HepG2 (cell line): ENCODE results near the gene EPHA2. TPM values are rescaled to one million over a fixed set of nuclear protein-coding genes. Genes with fewer than 3 reads are reported as not detected.

ENCODE experiments used
- EP300 ChIP-seq, 3 experiments: sonication (generic) in 1 of 3; formaldehyde crosslinking in 1 of 3; IDR thresholded peaks; 2 replicates each; pipeline versions ENCODE4 v1.5.1 to v1.6.1; 2011 to 2020; ENCODE audit warnings: low read depth in 2 of 3, low read length in 2 of 3, borderline replicate concordance in 1 of 3, improper control_type of control experiment in 1 of 3, mild to moderate bottlenecking in 1 of 3, missing genetic modification reagents in 1 of 3, moderate library complexity in 1 of 3
- GZF1 ChIP-seq: sonication (generic); formaldehyde crosslinking; IDR thresholded peaks from 2 replicates; pipeline ENCODE4 v1.5.1; 2020; ENCODE audit warnings: mild to moderate bottlenecking, missing genetic modification reagents
- HIVEP1 ChIP-seq: sonication (generic); formaldehyde crosslinking; IDR thresholded peaks from 2 replicates; pipeline ENCODE4 v1.4.0; 2020; ENCODE audit warnings: mild to moderate bottlenecking, missing genetic modification reagents
- PHF8 ChIP-seq: sonication (generic); formaldehyde crosslinking; IDR thresholded peaks from 2 replicates; pipeline ENCODE4 v1.5.0; 2020; ENCODE audit warnings: missing genetic modification reagents
- PITX1 ChIP-seq: sonication (generic); formaldehyde crosslinking; IDR thresholded peaks from 2 replicates; pipeline ENCODE4 v1.5.1; 2020; ENCODE audit warnings: mild to moderate bottlenecking, missing genetic modification reagents
- ZFAT ChIP-seq: sonication (generic); formaldehyde crosslinking; conservative IDR thresholded peaks from 2 replicates; pipeline ENCODE4 v1.8.1; 2023; ENCODE audit warnings: missing genetic modification reagents, inconsistent platforms
- ZNF292 ChIP-seq: sonication (generic); formaldehyde crosslinking; IDR thresholded peaks from 2 replicates; pipeline ENCODE4 v1.8.1; 2022; ENCODE audit warnings: mild to moderate bottlenecking, low read depth, missing genetic modification reagents, borderline replicate concordance
- ZNF343 ChIP-seq: sonication (generic); formaldehyde crosslinking; IDR thresholded peaks from 2 replicates; pipeline ENCODE4 v1.4.0; 2020; ENCODE audit warnings: mild to moderate bottlenecking, missing genetic modification reagents
- ZNF484 ChIP-seq: sonication (generic); formaldehyde crosslinking; IDR thresholded peaks from 2 replicates; pipeline ENCODE4 v1.5.1; 2020; ENCODE audit warnings: mild to moderate bottlenecking, low read depth, missing genetic modification reagents, borderline replicate concordance
- ZNF556 ChIP-seq: sonication (generic); formaldehyde crosslinking; IDR thresholded peaks from 2 replicates; pipeline ENCODE4 v1.4.0; 2020; ENCODE audit warnings: mild to moderate bottlenecking, missing genetic modification reagents, borderline replicate concordance
- ZNF878 ChIP-seq: sonication (generic); formaldehyde crosslinking; IDR thresholded peaks from 2 replicates; pipeline ENCODE4 v1.8.1; 2023; ENCODE audit warnings: mild to moderate bottlenecking, missing genetic modification reagents, moderate library complexity
- ZSCAN21 ChIP-seq: sonication (generic); formaldehyde crosslinking; IDR thresholded peaks from 2 replicates; pipeline ENCODE4 v1.8.0; 2022; ENCODE audit warnings: mild to moderate bottlenecking, missing genetic modification reagents, moderate library complexity, borderline replicate concordance
- polyA plus RNA-seq, 8 experiments: library from polyadenylated mRNA; depleted of rRNA in 3 of 8; stranded (reverse) in 7 of 8; unstranded in 1 of 8; fragments of >200 nt; fragmentation: Illumina TruSeq in 4 of 8; extraction: Trizol in 4 of 8; gene quantifications; 2 replicates each; pipeline versions ENCODE4 v1.2.1 to v1.2.3, GENCODE V29; 2011 to 2016; ENCODE audit warnings: low read depth in 4 of 8, missing spikeins in 1 of 8, mixed read lengths in 1 of 8; ENCODE audit not compliant: insufficient read depth in 1 of 8
- total RNA-seq, 5 experiments: library from RNA; depleted of rRNA; stranded (reverse); fragments of >200 nt; fragmentation: Illumina TruSeq; extraction: Trizol; gene quantifications; 2 replicates each; pipeline ENCODE4 v1.2.3, GENCODE V29; 2016; ENCODE audit warnings: low read depth in 1 of 5
- TF ChIP-seq, protein P1 (sequence below): sonication (generic); formaldehyde crosslinking; IDR thresholded peaks from 2 replicates; pipeline ENCODE4 v1.4.0; 2020; ENCODE audit warnings: mild to moderate bottlenecking, missing genetic modification reagents
- TF ChIP-seq, protein P2 (sequence below): sonication (generic); formaldehyde crosslinking; IDR thresholded peaks from 2 replicates; pipeline ENCODE4 v1.8.0; 2022; ENCODE audit warnings: mild to moderate bottlenecking, missing genetic modification reagents; ENCODE audit not compliant: insufficient replicate concordance
- TF ChIP-seq, protein P3 (sequence below): IDR thresholded peaks from 2 replicates; pipeline ENCODE4 v1.4.0; 2020; ENCODE audit warnings: mild to moderate bottlenecking, missing genetic modification reagents

EPHA2 gene
- total and polyA plus RNA-seq, 2 of the 13 experiments (the other 11 are each of a cell fraction or from before 2014, with no cell fraction given), result 33.6 to 53.6 TPM

DNA sequence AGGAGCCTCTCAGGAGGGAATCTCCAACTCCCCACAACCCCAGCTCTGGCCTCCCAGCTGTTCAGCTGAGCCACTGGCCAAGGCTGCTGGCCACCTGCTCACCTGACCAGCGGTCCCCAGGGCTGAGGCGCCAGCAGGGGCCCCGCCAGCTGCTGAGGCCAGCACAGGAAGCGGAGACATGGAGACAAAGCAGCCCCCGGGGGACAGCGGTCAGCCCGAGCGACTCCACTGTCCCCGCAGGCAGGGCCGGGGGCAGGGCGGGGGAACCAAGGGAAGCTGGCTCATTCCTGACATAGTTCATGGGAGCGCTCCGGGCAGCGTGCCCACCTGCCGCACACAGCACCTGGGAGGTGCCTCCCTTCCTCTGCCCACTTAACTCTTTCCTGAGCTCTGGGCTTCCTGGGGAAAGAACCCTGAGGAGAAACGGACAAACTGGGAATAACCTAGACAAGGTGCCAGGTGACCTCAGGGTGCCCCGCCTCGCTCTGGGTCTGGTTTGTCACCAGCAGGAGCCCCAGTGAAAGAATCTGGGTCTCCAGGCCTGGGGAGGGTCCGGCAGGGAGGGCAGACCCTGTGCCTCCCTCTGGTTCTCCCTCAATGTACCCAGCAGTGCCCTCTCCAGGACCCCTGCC lies 10.7 kb downstream of the EPHA2 start (continued):
- TF ChIP-seq, protein P1, sequence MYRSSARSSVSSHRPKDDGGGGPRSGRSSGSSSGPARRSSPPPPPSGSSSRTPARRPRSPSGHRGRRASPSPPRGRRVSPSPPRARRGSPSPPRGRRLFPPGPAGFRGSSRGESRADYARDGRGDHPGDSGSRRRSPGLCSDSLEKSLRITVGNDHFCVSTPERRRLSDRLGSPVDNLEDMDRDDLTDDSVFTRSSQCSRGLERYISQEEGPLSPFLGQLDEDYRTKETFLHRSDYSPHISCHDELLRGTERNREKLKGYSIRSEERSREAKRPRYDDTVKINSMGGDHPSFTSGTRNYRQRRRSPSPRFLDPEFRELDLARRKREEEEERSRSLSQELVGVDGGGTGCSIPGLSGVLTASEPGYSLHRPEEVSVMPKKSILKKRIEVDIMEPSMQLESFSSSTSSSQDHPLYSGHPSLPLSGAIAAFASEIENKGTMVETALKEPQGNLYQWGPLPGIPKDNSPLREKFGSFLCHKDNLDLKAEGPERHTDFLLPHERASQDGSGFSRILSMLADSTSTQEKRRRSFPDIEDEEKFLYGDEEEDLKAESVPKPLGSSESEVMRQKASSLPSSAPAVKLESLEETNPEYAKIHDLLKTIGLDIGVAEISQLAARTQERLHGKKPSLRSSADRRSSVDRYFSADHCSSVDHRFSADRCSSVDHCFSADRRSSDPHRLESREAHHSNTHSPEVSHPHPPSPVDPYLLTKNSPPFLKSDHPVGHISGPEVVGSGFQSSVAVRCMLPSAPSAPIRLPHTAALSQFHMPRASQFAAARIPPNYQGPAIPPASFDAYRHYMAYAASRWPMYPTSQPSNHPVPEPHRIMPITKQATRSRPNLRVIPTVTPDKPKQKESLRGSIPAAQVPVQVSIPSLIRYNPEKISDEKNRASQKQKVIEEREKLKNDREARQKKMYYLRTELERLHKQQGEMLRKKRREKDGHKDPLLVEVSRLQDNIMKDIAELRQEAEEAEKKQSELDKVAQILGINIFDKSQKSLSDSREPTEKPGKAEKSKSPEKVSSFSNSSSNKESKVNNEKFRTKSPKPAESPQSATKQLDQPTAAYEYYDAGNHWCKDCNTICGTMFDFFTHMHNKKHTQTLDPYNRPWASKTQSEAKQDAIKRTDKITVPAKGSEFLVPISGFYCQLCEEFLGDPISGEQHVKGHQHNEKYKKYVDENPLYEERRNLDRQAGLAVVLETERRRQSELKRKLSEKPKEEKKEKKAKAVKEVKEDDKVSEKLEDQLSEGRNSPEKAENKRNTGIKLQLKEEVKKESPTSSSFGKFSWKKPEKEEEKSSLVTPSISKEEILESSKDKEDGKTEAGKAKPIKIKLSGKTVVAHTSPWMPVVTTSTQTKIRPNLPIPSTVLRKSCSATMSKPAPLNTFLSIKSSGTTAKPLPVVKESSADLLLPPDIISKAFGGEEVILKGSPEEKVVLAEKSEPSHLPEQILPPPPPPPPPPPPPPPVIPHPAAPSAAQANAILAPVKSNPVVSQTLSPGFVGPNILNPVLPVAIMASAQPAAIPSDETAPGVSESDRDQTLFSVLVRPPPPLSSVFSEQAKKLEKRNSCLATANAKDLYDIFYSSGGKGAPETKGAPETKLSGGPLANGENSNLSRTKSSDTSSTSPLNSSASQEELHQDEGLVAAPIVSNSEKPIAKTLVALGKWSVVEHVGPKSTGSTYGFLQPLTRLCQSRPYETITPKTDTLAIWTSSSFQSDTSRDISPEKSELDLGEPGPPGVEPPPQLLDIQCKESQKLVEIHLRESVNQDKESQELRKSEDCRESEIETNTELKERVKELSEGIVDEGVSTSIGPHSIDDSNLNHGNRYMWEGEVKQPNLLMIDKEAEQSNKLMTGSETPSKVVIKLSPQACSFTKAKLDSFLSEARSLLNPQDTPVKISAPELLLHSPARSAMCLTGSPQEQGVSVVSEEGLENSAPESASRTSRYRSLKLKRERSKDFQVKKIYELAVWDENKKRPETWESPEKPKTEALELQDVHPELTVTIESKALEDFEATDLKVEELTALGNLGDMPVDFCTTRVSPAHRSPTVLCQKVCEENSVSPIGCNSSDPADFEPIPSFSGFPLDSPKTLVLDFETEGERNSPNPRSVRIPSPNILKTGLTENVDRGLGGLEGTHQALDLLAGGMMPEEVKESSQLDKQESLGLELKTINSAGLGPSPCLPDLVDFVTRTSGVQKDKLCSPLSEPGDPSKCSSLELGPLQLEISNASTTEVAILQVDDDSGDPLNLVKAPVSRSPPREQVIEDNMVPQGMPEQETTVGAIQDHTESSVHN (CRISPR knock-in tag), result no peak
- TF ChIP-seq ZNF556 (CRISPR knock-in tag) (no peak), PHF8 (CRISPR knock-in tag) (no peak), PITX1 (CRISPR knock-in tag) (no peak), GZF1 (CRISPR knock-in tag) (no peak), ZNF343 (CRISPR knock-in tag) (no peak), ZNF878 (CRISPR knock-in tag) (no peak), HIVEP1 (CRISPR knock-in tag) (no peak), EP300 (IDR thresholded peaks at IDR 0.05; ENCODE audit: low read depth in 2 of 2, low read length in 2 of 2) (peak in 1 of 2 experiments; percentile 47; a peak in 1 of 4 replicates), EP300 (CRISPR knock-in tag; IDR thresholded peaks at IDR 0.05; ENCODE audit: borderline replicate concordance) (0 out of 2 replicates have a peak, but pooled peaks have one; percentile 11), ZNF484 (CRISPR knock-in tag) (no peak), ZSCAN21 (CRISPR knock-in tag) (no peak), ZFAT (CRISPR knock-in tag) (no peak), ZNF292 (CRISPR knock-in tag) (peak; percentile 57)
- TF ChIP-seq, protein P2, sequence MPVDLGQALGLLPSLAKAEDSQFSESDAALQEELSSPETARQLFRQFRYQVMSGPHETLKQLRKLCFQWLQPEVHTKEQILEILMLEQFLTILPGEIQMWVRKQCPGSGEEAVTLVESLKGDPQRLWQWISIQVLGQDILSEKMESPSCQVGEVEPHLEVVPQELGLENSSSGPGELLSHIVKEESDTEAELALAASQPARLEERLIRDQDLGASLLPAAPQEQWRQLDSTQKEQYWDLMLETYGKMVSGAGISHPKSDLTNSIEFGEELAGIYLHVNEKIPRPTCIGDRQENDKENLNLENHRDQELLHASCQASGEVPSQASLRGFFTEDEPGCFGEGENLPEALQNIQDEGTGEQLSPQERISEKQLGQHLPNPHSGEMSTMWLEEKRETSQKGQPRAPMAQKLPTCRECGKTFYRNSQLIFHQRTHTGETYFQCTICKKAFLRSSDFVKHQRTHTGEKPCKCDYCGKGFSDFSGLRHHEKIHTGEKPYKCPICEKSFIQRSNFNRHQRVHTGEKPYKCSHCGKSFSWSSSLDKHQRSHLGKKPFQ (CRISPR knock-in tag), result no peak
- TF ChIP-seq, protein P3, sequence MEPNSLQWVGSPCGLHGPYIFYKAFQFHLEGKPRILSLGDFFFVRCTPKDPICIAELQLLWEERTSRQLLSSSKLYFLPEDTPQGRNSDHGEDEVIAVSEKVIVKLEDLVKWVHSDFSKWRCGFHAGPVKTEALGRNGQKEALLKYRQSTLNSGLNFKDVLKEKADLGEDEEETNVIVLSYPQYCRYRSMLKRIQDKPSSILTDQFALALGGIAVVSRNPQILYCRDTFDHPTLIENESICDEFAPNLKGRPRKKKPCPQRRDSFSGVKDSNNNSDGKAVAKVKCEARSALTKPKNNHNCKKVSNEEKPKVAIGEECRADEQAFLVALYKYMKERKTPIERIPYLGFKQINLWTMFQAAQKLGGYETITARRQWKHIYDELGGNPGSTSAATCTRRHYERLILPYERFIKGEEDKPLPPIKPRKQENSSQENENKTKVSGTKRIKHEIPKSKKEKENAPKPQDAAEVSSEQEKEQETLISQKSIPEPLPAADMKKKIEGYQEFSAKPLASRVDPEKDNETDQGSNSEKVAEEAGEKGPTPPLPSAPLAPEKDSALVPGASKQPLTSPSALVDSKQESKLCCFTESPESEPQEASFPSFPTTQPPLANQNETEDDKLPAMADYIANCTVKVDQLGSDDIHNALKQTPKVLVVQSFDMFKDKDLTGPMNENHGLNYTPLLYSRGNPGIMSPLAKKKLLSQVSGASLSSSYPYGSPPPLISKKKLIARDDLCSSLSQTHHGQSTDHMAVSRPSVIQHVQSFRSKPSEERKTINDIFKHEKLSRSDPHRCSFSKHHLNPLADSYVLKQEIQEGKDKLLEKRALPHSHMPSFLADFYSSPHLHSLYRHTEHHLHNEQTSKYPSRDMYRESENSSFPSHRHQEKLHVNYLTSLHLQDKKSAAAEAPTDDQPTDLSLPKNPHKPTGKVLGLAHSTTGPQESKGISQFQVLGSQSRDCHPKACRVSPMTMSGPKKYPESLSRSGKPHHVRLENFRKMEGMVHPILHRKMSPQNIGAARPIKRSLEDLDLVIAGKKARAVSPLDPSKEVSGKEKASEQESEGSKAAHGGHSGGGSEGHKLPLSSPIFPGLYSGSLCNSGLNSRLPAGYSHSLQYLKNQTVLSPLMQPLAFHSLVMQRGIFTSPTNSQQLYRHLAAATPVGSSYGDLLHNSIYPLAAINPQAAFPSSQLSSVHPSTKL (CRISPR knock-in tag), result peak; percentile 53; the same call in 1 of the 2 replicates
